HG03565 (cell line): ENCODE results near the gene PSEN2.

ENCODE experiments used
- ATAC-seq: cut with Tn5 transposase; IDR thresholded peaks from one replicate; pipeline ENCODE4 v1.9.1; 2021; ENCODE audit warnings: mild to moderate bottlenecking, moderate library complexity; ENCODE audit not compliant: unreplicated experiment

The PSEN2 gene

GRCh38 chr1:226863446-226863845, 7.0 kb upstream of the PSEN2 start:
- ATAC-seq, result no peak

- no peak for ATAC-seq
Measured at GRCh38 chr1:226864311-226864710, 6.1 kb upstream of the PSEN2 start.

- ATAC-seq, result no peak
Measured at GRCh38 chr1:226865590-226865989, 4.8 kb upstream of the PSEN2 start.

GRCh38 chr1:226867461-226868054, 2.9 kb upstream of the PSEN2 start:
- ATAC-seq, result no peak

GRCh38 chr1:226868726-226869125, 1.7 kb upstream of the PSEN2 start:
- no peak for ATAC-seq

- no peak for ATAC-seq
Measured at GRCh38 chr1:226870026-226870400, 403 bp upstream of the PSEN2 start.

GRCh38 chr1:226871636-226872327, 1.4 kb downstream of the PSEN2 start:
- ATAC-seq, result no peak

GRCh38 chr1:226872437-226872836, 2.0 kb downstream of the PSEN2 start:
- ATAC-seq, result no peak

- ATAC-seq, result no peak
Measured at GRCh38 chr1:226873771-226874578, 3.6 kb downstream of the PSEN2 start.

GRCh38 chr1:226874579-226875425, 4.4 kb downstream of the PSEN2 start:
- ATAC-seq, result no peak

- ATAC-seq, result no peak
Measured at GRCh38 chr1:226875641-226876295, 5.4 kb downstream of the PSEN2 start.

GRCh38 chr1:226877669-226878068, 7.3 kb downstream of the PSEN2 start:
- no peak for ATAC-seq

- ATAC-seq, result no peak
Measured at GRCh38 chr1:226880372-226881287, 10.2 kb downstream of the PSEN2 start.

GRCh38 chr1:226881515-226882185, 11.2 kb downstream of the PSEN2 start:
- no peak for ATAC-seq

GRCh38 chr1:226882187-226882586, 11.8 kb downstream of the PSEN2 start:
- ATAC-seq, result no peak

GRCh38 chr1:226882631-226883409, 12.4 kb downstream of the PSEN2 start:
- ATAC-seq, result peak; percentile 95

- no peak for ATAC-seq
Measured at GRCh38 chr1:226883630-226884029, 13.2 kb downstream of the PSEN2 start.

GRCh38 chr1:226884116-226884625, 13.8 kb downstream of the PSEN2 start:
- no peak for ATAC-seq
